GM12878 (cell line): ENCODE measurements around the gene HDGF. TPM values are rescaled to one million over a fixed set of nuclear protein-coding genes. Genes with fewer than 3 reads are reported as not detected.

Experiments
- ATAC-seq: fragments of 200-7000 bp; cut with Tn5 transposase; 3 replicates; pipeline ENCODE4 v1.9.1; 2020; ENCODE audit warnings: mild to moderate bottlenecking, moderate library complexity
- BruUV-seq: library from RNA; stranded (reverse); fragments of 400-500 nt; replicated peaks from 2 replicates; lab custom pipeline; 2021; lab: Mats Ljungman, UMichigan
- CTCF ChIA-PET: fragments of 300-600 bp; sonication (Branson Sonifier 250); formaldehyde crosslinking; extraction: SDS; loops from one replicate; lab custom pipeline; 2021; ENCODE audit warnings: inconsistent platforms; lab: Yijun Ruan, JAX
- POLR2A ChIA-PET: fragments of 350-600 bp; formaldehyde crosslinking; extraction: SDS; loops from one replicate; lab custom pipeline; 2021; ENCODE audit warnings: inconsistent platforms; lab: Charles Lee
- RAD21 ChIA-PET: fragments of 300-600 bp; sonication (Branson Sonifier 250); formaldehyde crosslinking; loops from one replicate; lab custom pipeline; 2023; ENCODE audit warnings: antibody characterized with exemption; ENCODE audit not compliant: unreplicated experiment; lab: Charles Lee
- SMC1A ChIA-PET: fragments of 300-600 bp; sonication (Branson Sonifier 250); formaldehyde crosslinking; loops from one replicate; lab custom pipeline; 2023; ENCODE audit not compliant: unreplicated experiment, uncharacterized antibody; lab: Charles Lee
- DNase-seq: peaks from one replicate; pipeline ENCODE4 v3.0.0-alpha.2; 2011; ENCODE audit warnings: low read depth, low spot score
- FAIRE-seq: peaks from 3 replicates; lab custom pipeline; 2011; peaks lifted over from hg19 to GRCh38; lab: Jason Lieb, UNC
- H2AFZ ChIP-seq: 2 replicates; pipeline ENCODE4 v1.6.0; 2011; ENCODE audit warnings: low read depth, low read length, control low read depth; ENCODE audit not compliant: control insufficient read depth
- H3K27ac ChIP-seq: 2 replicates; pipeline ENCODE4 v1.5.1; 2011; ENCODE audit warnings: control low read depth; ENCODE audit not compliant: control insufficient read depth, insufficient read depth
- H3K27me3 ChIP-seq, 2 experiments: replicated peaks in 1 of 2; 2 replicates each; pipeline versions ENCODE4 v1.6.0 to v1.6.1; 2011; ENCODE audit warnings: low read length in 1 of 2; ENCODE audit not compliant: control insufficient read depth in 2 of 2, insufficient read depth in 2 of 2
- H3K36me3 ChIP-seq, 2 experiments: 2 replicates each; pipeline ENCODE4 v1.5.1; 2011; ENCODE audit warnings: low read length in 1 of 2; ENCODE audit not compliant: control insufficient read depth in 2 of 2, insufficient read depth in 2 of 2
- H3K4me1 ChIP-seq: 2 replicates; pipeline ENCODE4 v1.6.1; 2011; ENCODE audit warnings: mild to moderate bottlenecking, low read length, moderate library complexity, mixed read lengths; ENCODE audit not compliant: control insufficient read depth, insufficient read depth
- H3K4me2 ChIP-seq: 2 replicates; pipeline ENCODE4 v1.6.0; 2011; ENCODE audit warnings: control low read depth; ENCODE audit not compliant: control insufficient read depth, insufficient read depth
- H3K4me3 ChIP-seq: fragments of 200-600 bp; sonication (generic); 2 replicates; pipeline ENCODE4 v1.5.1; 2016
- H3K79me2 ChIP-seq: 2 replicates; pipeline ENCODE4 v1.6.0; 2011; ENCODE audit warnings: low read length; ENCODE audit not compliant: control insufficient read depth, insufficient read depth
- H3K9ac ChIP-seq: 2 replicates; pipeline ENCODE4 v1.8.0; 2011; ENCODE audit warnings: low read length, control low read depth, mixed read lengths; ENCODE audit not compliant: control insufficient read depth, insufficient read depth
- H3K9me3 ChIP-seq: replicated peaks from 3 replicates; pipeline ENCODE4 v1.5.1; 2011; ENCODE audit warnings: mild to moderate bottlenecking, low read length; ENCODE audit not compliant: control insufficient read depth, insufficient read depth
- H4K20me1 ChIP-seq: 2 replicates; pipeline ENCODE4 v1.6.0; 2011; ENCODE audit not compliant: control insufficient read depth, insufficient read depth
- BACH1 ChIP-seq: fragments of 450-650 bp; IDR thresholded peaks from 2 replicates; pipeline ENCODE4 v1.6.1; 2017; ENCODE audit warnings: mild to moderate bottlenecking, borderline replicate concordance
- CBX5 ChIP-seq: sonication (generic); IDR thresholded peaks from 2 replicates; pipeline ENCODE4 v1.6.1; 2016; ENCODE audit warnings: low read depth, moderate library complexity, mild to moderate bottlenecking, inconsistent platforms
- EED ChIP-seq: sonication (generic); IDR thresholded peaks from 2 replicates; pipeline ENCODE4 v1.6.1; 2016; ENCODE audit warnings: antibody characterized with exemption, low read depth
- MYB ChIP-seq: fragments of 150-350 bp; IDR thresholded peaks from 2 replicates; pipeline ENCODE4 v1.6.1; 2014; ENCODE audit warnings: mild to moderate bottlenecking, low read depth, low read length, borderline replicate concordance
- NFYB ChIP-seq: IDR thresholded peaks from 2 replicates; pipeline ENCODE4 v1.6.1; 2011; ENCODE audit warnings: low read depth, mild to moderate bottlenecking, low read length, improper control_type of control experiment, moderate library complexity; ENCODE audit not compliant: insufficient read depth
- NR2F1 ChIP-seq: fragments of 450-650 bp; conservative IDR thresholded peaks from 2 replicates; pipeline ENCODE4 v1.6.1; 2017; ENCODE audit warnings: mild to moderate bottlenecking
- ZNF24 ChIP-seq: fragments of 450-650 bp; IDR thresholded peaks from 2 replicates; pipeline ENCODE4 v1.6.1; 2017; ENCODE audit warnings: antibody characterized with exemption, mild to moderate bottlenecking
- WGBS: methylation state at CpG from one replicate; pipeline ENCODE4 v1.1.6; 2016; ENCODE audit warnings: low lambda C conversion rate; ENCODE audit not compliant: insufficient replicate concordance, insufficient coverage; ENCODE audit errors: missing lambda C conversion rate; 5-methylcytosine and 5-hydroxymethylcytosine counted together
- in situ Hi-C: fragments of 300-500 bp; cut with MboI; formaldehyde crosslinking; loops from 9 replicates; pipeline ENCODE4 v1.14.3; 2018; ENCODE audit warnings: mixed read lengths
- intact Hi-C: fragments of 100-400 bp; cut with micrococcal nuclease; formaldehyde crosslinking; loops from one replicate; pipeline ENCODE4 v1.14.2; 2022; ENCODE audit not compliant: unreplicated experiment
- polyA plus RNA-seq, 11 experiments: library from polyadenylated mRNA; depleted of rRNA in 4 of 11; unstranded in 6 of 11; stranded (reverse) in 5 of 11; fragments of >200 nt; fragmentation: Nextera tagmentation in 4 of 11; fragmentation: Illumina TruSeq in 1 of 11; extraction: Ambion mirVana in 4 of 11; extraction: Trizol in 1 of 11; gene quantifications; 1 replicate in 1 of 11; 2 replicates in 10 of 11; pipeline versions ENCODE4 v1.2.1 to v1.2.3, GENCODE V29; 2011 to 2016; ENCODE audit warnings: inconsistent platforms in 2 of 11, missing spikeins in 2 of 11, low read depth in 1 of 11
- total RNA-seq, 4 experiments: library from RNA; depleted of rRNA in 3 of 4; stranded (reverse); fragments of >200 nt in 3 of 4; fragmentation: Illumina TruSeq in 1 of 4; extraction: Trizol in 1 of 4; gene quantifications; 2 replicates each; pipeline versions ENCODE4 v1.2.1 to v1.2.3, GENCODE V29; 2013 to 2021
- TF ChIP-seq, protein P1 (sequence below): fragments of 450-650 bp; conservative IDR thresholded peaks from 2 replicates; pipeline ENCODE4 v1.6.1; 2017; ENCODE audit warnings: mild to moderate bottlenecking, moderate library complexity
- TF ChIP-seq, protein P2 (sequence below): fragments of 450-650 bp; formaldehyde crosslinking; IDR thresholded peaks from 2 replicates; pipeline ENCODE4 v1.4.0; 2020; ENCODE audit warnings: mild to moderate bottlenecking, moderate library complexity

HDGF gene
- total and polyA plus RNA-seq, 10 of the 15 experiments (the other 5 are each of a cell fraction or from before 2014, with no cell fraction given) = 28.3 to 372 (median 209) TPM

- FAIRE-seq (no peak), ATAC-seq (peak; percentile 6; the same call in 2 of the 3 replicates), DNase-seq (no peak)
- ChIA-PET SMC1A (interaction anchor here (0.5 to 11.8 kb wide), 11 partner anchors 12 to 151 kb away, joined by 3 to 108 read pairs (median 4); partner anchors contain the start of genes ISG20L2, METTL25B and MRPL24), CTCF (interaction anchor here (0.6 to 9.6 kb wide), 16 partner anchors 9 to 315 kb away, joined by 3 to 152 read pairs (median 6); partner anchors contain the start of genes ISG20L2, METTL25B and NTRK1), POLR2A (interaction anchor here (0.7 to 1.8 kb wide), 3 partner anchors 8 to 232 kb away, joined by 3 to 5 read pairs (median 4); no protein-coding TSS in a partner anchor), RAD21 (interaction anchor here (1.4 to 1.9 kb wide), 2 partner anchors 45 to 47 kb away, joined by 5 to 9 read pairs; partner anchors contain the start of gene METTL25B)
- Histone ChIP-seq H3K4me1 (no peaks in the 10 kb centered on the region), H4K20me1 (no peaks in the 10 kb centered on the region), H3K79me2 (peaks cover 84% of the 10 kb centered on the region), H3K27me3 (no peaks in the 10 kb centered on the region), H3K27ac (no peak overlapping the region), H3K9ac (no peak overlapping the region), H3K4me2 (peak overlapping the region; percentile 28), H3K4me3 (peak overlapping the region; percentile 42; the same call in 1 of the 2 replicates), H3K9me3 (no peaks in the 10 kb centered on the region), H3K36me3 (peaks cover 0 to 13% of the 10 kb centered on the region in 2 experiments; a peak in 2 of 4 replicates), H2AFZ (no peak overlapping the region)
- no TSS peak for BruUV-seq
- in situ Hi-C loops (no loop called here), intact Hi-C loops (no loop called here)
- WGBS = 71% methylated on average over 9 of the region's 9 CpGs
- no peak for TF ChIP-seq NFYB
- TF ChIP-seq EED = no peak
- TF ChIP-seq NR2F1 = no peak
- no peak for TF ChIP-seq BACH1
Observed at GRCh38 chr1:156772728-156773497, 21.4 kb upstream of the HDGF start.

GRCh38 chr1:156772222-156772621 lies 20.7 kb upstream of the HDGF start:
- ATAC-seq (no peak), DNase-seq (no peak), FAIRE-seq (no peak)
- no peak overlapping the region for H3K9ac ChIP-seq
- H3K27me3 ChIP-seq = no peaks in the 10 kb centered on the region
- H3K36me3 ChIP-seq = peaks cover 0 to 13% of the 10 kb centered on the region in 2 experiments; a peak in 2 of 4 replicates
- H3K27ac ChIP-seq = no peak overlapping the region
- H2AFZ ChIP-seq = no peak overlapping the region
- BruUV-seq = no TSS peak
- H3K79me2 ChIP-seq = peaks cover 83% of the 10 kb centered on the region
- CTCF ChIA-PET = interaction anchor here (0.9 to 9.6 kb wide), 17 partner anchors 9 to 145 kb away, joined by 3 to 152 read pairs (median 6); partner anchors contain the start of genes INSRR, ISG20L2, METTL25B and NTRK1
- no peaks in the 10 kb centered on the region for H3K4me1 ChIP-seq
- RAD21 ChIA-PET = interaction anchor here (1.4 to 1.9 kb wide), 2 partner anchors 44 to 46 kb away, joined by 5 to 9 read pairs; partner anchors contain the start of gene METTL25B
- in situ Hi-C loops = no loop called here
- intact Hi-C loops = no loop called here
- WGBS = 80% methylated on average over 3 of the region's 3 CpGs
- H3K4me3 ChIP-seq = peak overlapping the region; percentile 42; the same call in 1 of the 2 replicates
- SMC1A ChIA-PET = interaction anchor here (0.8 to 11.8 kb wide), 11 partner anchors 13 to 118 kb away, joined by 3 to 108 read pairs (median 4); partner anchors contain the start of genes ISG20L2, METTL25B and MRPL24
- no peaks in the 10 kb centered on the region for H3K9me3 ChIP-seq
- no peaks in the 10 kb centered on the region for H4K20me1 ChIP-seq
- peak overlapping the region; percentile 28 for H3K4me2 ChIP-seq
- POLR2A ChIA-PET = interaction anchor here (1.0 to 6.9 kb wide), 3 partner anchors 9 to 232 kb away, joined by 3 to 71 read pairs (median 5); partner anchors contain the start of genes ISG20L2 and METTL25B
- TF ChIP-seq CBX5 (no peak), MYB (no peak), ZNF24 (no peak)
- TF ChIP-seq, protein P1, sequence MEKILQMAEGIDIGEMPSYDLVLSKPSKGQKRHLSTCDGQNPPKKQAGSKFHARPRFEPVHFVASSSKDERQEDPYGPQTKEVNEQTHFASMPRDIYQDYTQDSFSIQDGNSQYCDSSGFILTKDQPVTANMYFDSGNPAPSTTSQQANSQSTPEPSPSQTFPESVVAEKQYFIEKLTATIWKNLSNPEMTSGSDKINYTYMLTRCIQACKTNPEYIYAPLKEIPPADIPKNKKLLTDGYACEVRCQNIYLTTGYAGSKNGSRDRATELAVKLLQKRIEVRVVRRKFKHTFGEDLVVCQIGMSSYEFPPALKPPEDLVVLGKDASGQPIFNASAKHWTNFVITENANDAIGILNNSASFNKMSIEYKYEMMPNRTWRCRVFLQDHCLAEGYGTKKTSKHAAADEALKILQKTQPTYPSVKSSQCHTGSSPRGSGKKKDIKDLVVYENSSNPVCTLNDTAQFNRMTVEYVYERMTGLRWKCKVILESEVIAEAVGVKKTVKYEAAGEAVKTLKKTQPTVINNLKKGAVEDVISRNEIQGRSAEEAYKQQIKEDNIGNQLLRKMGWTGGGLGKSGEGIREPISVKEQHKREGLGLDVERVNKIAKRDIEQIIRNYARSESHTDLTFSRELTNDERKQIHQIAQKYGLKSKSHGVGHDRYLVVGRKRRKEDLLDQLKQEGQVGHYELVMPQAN = no peak
- TF ChIP-seq, protein P2, sequence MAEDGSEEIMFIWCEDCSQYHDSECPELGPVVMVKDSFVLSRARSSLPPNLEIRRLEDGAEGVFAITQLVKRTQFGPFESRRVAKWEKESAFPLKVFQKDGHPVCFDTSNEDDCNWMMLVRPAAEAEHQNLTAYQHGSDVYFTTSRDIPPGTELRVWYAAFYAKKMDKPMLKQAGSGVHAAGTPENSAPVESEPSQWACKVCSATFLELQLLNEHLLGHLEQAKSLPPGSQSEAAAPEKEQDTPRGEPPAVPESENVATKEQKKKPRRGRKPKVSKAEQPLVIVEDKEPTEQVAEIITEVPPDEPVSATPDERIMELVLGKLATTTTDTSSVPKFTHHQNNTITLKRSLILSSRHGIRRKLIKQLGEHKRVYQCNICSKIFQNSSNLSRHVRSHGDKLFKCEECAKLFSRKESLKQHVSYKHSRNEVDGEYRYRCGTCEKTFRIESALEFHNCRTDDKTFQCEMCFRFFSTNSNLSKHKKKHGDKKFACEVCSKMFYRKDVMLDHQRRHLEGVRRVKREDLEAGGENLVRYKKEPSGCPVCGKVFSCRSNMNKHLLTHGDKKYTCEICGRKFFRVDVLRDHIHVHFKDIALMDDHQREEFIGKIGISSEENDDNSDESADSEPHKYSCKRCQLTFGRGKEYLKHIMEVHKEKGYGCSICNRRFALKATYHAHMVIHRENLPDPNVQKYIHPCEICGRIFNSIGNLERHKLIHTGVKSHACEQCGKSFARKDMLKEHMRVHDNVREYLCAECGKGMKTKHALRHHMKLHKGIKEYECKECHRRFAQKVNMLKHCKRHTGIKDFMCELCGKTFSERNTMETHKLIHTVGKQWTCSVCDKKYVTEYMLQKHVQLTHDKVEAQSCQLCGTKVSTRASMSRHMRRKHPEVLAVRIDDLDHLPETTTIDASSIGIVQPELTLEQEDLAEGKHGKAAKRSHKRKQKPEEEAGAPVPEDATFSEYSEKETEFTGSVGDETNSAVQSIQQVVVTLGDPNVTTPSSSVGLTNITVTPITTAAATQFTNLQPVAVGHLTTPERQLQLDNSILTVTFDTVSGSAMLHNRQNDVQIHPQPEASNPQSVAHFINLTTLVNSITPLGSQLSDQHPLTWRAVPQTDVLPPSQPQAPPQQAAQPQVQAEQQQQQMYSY (CRISPR knock-in tag) = no peak
